GM21529 (cell line): Measurements from ENCODE around the gene AAMDC.
"Not testable (repeated sequence)": the region's sequence is repeated elsewhere in the genome, so short reads cannot be mapped to it uniquely, and the experiment has no call there.

Experiments used
- ATAC-seq: cut with Tn5 transposase; IDR thresholded peaks from one replicate; pipeline ENCODE4 v1.9.1; 2021; ENCODE audit not compliant: unreplicated experiment

Gene AAMDC

DNA sequence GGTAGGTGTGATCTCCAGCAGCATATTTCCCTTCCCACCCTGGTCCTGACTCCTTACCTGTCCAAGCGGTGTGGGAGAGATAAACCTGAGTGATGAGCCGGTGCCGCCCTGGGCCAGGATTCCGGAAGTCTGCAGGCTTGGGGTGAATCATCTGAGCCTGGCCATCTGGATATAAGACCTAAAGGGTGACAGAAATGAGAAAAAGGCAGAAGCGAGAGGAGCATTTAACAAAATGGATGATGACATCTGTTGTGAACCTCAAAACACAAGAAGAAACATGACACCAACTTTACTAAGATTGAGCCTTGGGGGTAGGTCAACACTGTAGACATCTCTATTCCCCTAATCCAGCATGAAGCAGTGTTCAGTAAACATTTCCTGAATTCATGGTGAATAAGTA, 62.8 kb downstream of the AAMDC start:
- no peak for ATAC-seq

- no peak for ATAC-seq
These were observed 63.4 kb downstream of the AAMDC start for GRCh38 chr11:77884186-77884828.

GRCh38 chr11:77884829-77885190, 63.9 kb downstream of the AAMDC start:
- no peak for ATAC-seq

DNA sequence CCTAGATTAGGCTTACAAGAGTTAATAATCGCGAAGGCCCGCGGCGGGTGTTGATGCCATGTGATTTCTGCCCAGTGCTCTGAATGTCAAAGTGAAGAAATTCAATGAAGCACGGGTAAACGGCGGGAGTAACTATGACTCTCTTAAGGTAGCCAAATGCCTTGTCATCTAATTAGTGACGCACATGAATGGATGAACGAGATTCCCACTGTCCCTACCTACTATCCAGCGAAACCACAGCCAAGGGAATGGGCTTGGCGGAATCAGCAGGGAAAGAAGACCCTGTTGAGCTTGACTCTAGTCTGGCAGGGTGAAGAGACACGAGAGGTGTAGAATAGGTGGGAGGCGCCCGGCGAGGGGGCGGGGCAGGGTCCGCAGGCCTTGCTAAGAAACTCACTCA, 65.5 kb downstream of the AAMDC start:
- ATAC-seq, result no peak

DNA sequence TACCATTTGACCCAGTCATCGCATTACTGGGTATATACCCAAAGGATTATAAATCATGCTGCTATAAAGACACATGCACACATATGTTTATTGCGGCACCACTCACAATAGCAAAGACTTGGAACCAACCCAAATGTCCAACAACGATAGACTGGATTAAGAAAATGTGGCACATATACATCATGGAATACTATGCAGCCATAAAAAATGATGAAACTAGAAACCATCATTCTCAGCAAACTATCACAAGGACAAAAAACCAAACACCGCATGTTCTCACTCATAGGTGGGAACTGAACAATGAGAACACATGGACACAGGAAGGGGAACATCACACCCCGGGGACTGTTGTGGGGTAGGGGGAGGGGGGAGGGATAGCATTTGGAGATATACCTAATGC, 68.1 kb downstream of the AAMDC start:
- ATAC-seq, result not testable (repeated sequence)

DNA sequence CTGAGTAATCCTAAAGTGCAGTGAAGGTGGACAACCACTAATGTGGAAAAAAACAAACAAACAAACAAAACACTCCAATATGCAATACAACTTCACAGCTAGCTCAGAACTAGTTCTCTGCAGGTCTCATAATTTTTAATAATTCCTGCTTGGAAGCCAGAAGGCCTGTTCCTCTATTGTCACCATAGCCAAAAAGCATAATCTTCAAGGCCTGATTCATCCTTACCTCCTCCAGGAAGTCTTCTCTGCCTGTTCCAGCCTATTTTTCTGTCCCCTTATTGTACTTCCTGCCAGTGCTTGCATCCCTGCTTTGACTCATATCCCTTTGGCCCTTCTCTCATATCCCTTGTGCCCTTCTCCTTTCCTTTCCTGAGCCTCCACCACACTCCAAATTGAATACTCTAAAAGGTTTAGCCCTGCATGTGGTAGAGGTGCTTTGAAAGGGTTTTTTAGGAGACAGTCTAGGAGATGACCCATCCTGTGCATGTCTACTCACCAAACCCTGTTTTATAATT, 69.2 kb downstream of the AAMDC start:
- ATAC-seq, result not testable (repeated sequence)

GRCh38 chr11:77890619-77891056, 69.7 kb downstream of the AAMDC start:
- ATAC-seq, result not testable (repeated sequence)

GRCh38 chr11:77891256-77891655, 70.3 kb downstream of the AAMDC start:
- not testable (repeated sequence) for ATAC-seq

- not testable (repeated sequence) for ATAC-seq
These were observed 70.8 kb downstream of the AAMDC start for GRCh38 chr11:77891703-77892102.

DNA sequence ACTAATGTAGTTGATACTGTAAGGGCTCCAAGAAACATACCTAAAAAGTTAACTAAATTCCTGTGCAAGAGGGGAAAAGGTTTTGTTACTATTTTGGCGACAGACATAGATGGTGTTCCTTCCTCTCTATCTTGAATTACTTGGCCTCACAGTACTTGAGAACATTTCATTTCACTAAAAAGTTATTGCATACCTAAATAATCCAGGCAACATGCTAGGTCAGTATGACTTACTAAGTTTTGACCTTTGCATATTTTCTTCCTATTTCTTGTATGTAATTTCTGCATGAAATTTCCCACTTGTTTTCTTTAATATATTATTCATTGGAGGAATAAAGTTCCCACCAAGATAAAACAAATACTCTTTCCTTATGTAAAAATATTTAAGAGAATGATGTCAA, 74.0 kb downstream of the AAMDC start:
- not testable (repeated sequence) for ATAC-seq

DNA sequence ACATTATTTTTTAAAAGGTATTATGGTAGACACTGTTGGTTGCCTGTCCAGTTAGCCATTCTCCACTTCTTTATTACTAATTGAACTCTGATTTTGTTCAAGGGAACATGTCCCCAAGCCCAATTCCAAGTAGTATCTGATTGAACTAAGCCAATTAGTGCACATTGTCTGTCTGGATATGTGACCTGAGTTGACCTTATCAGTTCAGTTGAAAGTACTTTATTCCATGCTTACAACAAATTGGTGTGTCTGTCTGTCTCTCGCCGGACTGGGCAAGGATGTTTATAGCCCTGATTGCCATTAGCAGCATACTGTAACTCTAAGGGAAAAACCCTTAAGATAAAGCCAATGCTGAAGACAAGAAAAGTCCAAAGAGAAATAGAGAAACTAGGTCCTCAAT, 87.9 kb downstream of the AAMDC start:
- no peak for ATAC-seq

DNA sequence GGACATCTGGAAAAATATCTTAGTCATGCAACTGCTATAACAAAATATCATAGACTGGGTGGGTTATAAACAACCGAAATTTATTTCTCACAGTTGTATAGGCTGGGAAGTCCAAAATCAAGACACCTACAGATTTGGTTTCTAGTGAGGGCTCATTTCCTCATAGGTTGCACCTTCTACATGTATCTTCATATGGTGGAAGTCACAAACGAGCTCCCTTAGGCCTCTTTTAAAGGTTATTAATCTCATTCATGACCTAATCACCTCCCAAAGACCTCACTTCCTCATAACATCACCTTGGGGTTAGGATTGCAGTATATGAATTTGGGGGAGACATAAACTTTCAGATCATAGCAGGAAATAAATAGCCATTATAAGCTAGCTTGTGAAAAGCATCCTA, 88.3 kb downstream of the AAMDC start:
- no peak for ATAC-seq

GRCh38 chr11:77910828-77911227, 89.9 kb downstream of the AAMDC start:
- ATAC-seq, result not testable (repeated sequence)

- ATAC-seq, result not testable (repeated sequence)
These were observed 92.8 kb downstream of the AAMDC start for GRCh38 chr11:77913608-77914306.

GRCh38 chr11:77914307-77914791, 93.4 kb downstream of the AAMDC start:
- not testable (repeated sequence) for ATAC-seq

GRCh38 chr11:77917713-77918112, 96.8 kb downstream of the AAMDC start:
- not testable (repeated sequence) for ATAC-seq
